Spinal cord (tissue), 10 donors: ENCODE results near the gene SLC35E3. TPM values are rescaled to one million over a fixed set of nuclear protein-coding genes. Genes with fewer than 3 reads are reported as not detected.

Source experiments
- DNase-seq, 6 donors: peaks; one replicate each; pipeline versions ENCODE4 v3.0.0 to v3.0.0-alpha.2; 2013 to 2015; ENCODE audit warnings: low spot score in 6 of 6, low read depth in 4 of 6
- H3K27ac ChIP-seq: one replicate; pipeline ENCODE4 v1.5.1; 2013; ENCODE audit warnings: low read depth, low read length, control low read depth
- H3K27me3 ChIP-seq: one replicate; pipeline ENCODE4 v1.6.1; 2013; ENCODE audit warnings: low read length; ENCODE audit not compliant: control insufficient read depth, insufficient read depth
- H3K36me3 ChIP-seq: one replicate; pipeline ENCODE4 v1.6.1; 2013; ENCODE audit warnings: low read length; ENCODE audit not compliant: control insufficient read depth, insufficient read depth
- H3K4me1 ChIP-seq: one replicate; pipeline ENCODE4 v1.6.1; 2013; ENCODE audit warnings: low read length; ENCODE audit not compliant: control insufficient read depth, insufficient read depth
- H3K4me3 ChIP-seq: one replicate; pipeline ENCODE4 v1.5.1; 2013; ENCODE audit warnings: low read depth, low read length, control low read depth
- H3K9me3 ChIP-seq: one replicate; pipeline ENCODE4 v1.6.1; 2013; ENCODE audit warnings: low read length; ENCODE audit not compliant: control insufficient read depth, insufficient read depth
- WGBS: methylation state at CpG from one replicate; pipeline ENCODE4 v1.1.5; 2013; ENCODE audit warnings: missing lambda C conversion rate; ENCODE audit not compliant: insufficient coverage; 5-methylcytosine and 5-hydroxymethylcytosine counted together
- polyA plus RNA-seq, 2 donors: library from polyadenylated mRNA; unstranded; fragments of 120-200 nt; gene quantifications; one replicate each; pipeline ENCODE4 v1.2.1, GENCODE V29; 2013; ENCODE audit not compliant: insufficient read length in 2 of 2
- total RNA-seq, 2 donors: library from RNA; depleted of rRNA in 1 of 2; stranded (reverse); fragments of 120-200 nt in 1 of 2; fragments of >200 nt in 1 of 2; gene quantifications; one replicate each; pipeline versions ENCODE4 v1.2.3 to v1.2.4, GENCODE V29; 2013 to 2014
- donor health status: healthy.

Gene SLC35E3
- total and polyA plus RNA-seq, 4 donors, result 7.3 to 26.7 (median 16.8) TPM

DNA sequence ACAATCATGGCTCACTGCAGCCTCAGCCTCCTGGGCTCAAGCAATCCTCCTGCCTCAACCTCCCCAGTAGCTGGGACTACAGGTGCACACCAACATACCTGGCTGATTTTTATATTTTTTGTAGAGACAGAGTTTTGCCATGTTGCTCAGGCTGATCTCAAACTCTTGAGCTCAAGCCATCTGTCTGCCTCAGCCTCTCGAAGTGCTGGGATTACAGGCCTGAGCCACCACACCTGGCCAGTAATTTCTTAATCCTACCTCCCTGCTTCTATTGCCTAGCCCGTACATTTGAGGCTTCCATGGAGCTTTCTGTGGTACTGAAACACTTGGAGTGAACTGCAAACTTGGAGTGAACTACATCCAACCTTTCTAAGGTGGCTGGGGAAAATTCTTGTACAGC, 20.7 kb downstream of the SLC35E3 start:
- Histone ChIP-seq H3K4me1 (no peaks in the 10 kb centered on the region), H3K27me3 (no peaks in the 10 kb centered on the region), H3K36me3 (peaks cover 30% of the 10 kb centered on the region), H3K9me3 (no peaks in the 10 kb centered on the region), H3K27ac (no peak overlapping the region), H3K4me3 (no peak overlapping the region)
- WGBS, result no CpG with 5 or more reads among the region's 2 CpGs
- DNase-seq, result no peak

DNA sequence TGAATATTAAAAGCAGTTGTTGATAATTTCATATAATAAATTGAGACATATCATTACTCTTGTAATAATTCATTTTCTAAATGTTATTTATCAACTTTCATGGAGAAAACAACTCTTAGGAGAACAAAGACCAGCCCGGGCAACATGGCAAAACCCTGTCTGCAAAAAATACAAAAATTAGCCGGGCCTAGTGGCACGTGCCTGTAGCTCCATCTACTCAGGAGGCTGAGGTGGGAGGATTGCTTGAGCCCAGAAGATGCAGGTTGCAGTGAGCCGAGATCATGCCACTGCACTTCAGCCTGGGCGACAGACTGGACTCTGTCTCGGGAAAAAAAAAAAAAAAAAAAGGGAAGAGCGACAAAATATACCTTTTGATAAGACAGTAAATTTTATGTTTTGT, 21.2 kb downstream of the SLC35E3 start:
- H3K4me3 ChIP-seq, result no peak overlapping the region
- H3K27ac ChIP-seq, result no peak overlapping the region
- peaks cover 25% of the 10 kb centered on the region for H3K36me3 ChIP-seq
- no peaks in the 10 kb centered on the region for H3K9me3 ChIP-seq
- H3K27me3 ChIP-seq, result no peaks in the 10 kb centered on the region
- DNase-seq, result no peak
- no peaks in the 10 kb centered on the region for H3K4me1 ChIP-seq
- 67% methylated on average over 3 of the region's 7 CpGs for WGBS

DNA sequence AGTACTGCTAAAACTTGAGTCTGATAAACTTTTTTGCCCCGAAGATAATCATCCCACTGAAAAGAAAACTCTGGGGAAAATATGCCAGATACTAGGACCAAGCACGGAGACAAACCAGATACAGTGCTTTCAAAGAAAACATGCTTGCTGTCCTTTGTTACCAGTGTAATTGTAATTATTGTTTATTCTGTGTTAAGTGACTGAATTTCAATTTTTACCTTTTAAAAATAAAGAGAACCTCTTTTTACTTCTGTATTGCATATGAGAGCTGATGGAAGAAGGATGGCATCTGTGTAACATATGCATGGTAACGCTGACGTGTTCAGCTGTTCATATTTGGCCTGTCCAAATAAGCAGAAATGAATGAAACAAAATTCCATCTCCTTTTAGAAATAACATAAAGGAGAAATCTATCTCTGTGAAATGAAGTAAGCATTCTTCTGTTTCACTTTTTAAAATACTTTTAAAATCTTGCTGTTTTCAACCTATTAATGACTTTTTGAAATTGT, 22.5 kb downstream of the SLC35E3 start:
- WGBS, result no CpG with 5 or more reads among the region's 4 CpGs
- DNase-seq, result no peak
- Histone ChIP-seq H3K4me3 (no peak overlapping the region), H3K9me3 (no peaks in the 10 kb centered on the region), H3K27me3 (no peaks in the 10 kb centered on the region), H3K27ac (no peak overlapping the region), H3K4me1 (no peaks in the 10 kb centered on the region), H3K36me3 (peaks cover 17% of the 10 kb centered on the region)

DNA sequence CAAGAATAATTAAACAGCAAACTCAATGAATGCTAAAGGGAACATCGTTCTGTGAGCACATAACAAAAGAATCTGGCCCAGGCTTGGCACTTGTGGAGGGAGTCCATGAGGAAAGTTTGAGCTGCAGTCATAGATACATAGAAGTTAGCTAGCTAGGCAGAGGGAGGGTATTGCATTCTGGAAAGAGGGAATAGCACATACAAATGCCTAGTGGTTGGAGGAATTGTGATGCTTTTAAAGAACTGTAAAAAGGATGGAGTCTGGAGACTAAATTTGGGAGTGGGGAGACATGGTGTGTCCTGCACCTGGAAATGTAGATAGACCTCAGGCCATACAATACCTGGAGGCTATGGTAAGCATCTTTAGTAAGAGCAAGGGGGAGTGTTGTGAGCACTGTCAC, 24.0 kb downstream of the SLC35E3 start:
- Histone ChIP-seq H3K9me3 (no peaks in the 10 kb centered on the region), H3K36me3 (peaks cover 10% of the 10 kb centered on the region), H3K27ac (no peak overlapping the region), H3K4me3 (no peak overlapping the region), H3K27me3 (no peaks in the 10 kb centered on the region), H3K4me1 (no peaks in the 10 kb centered on the region)
- WGBS, result 67% methylated on average over 1 of the region's 1 CpG
- no peak for DNase-seq

DNA sequence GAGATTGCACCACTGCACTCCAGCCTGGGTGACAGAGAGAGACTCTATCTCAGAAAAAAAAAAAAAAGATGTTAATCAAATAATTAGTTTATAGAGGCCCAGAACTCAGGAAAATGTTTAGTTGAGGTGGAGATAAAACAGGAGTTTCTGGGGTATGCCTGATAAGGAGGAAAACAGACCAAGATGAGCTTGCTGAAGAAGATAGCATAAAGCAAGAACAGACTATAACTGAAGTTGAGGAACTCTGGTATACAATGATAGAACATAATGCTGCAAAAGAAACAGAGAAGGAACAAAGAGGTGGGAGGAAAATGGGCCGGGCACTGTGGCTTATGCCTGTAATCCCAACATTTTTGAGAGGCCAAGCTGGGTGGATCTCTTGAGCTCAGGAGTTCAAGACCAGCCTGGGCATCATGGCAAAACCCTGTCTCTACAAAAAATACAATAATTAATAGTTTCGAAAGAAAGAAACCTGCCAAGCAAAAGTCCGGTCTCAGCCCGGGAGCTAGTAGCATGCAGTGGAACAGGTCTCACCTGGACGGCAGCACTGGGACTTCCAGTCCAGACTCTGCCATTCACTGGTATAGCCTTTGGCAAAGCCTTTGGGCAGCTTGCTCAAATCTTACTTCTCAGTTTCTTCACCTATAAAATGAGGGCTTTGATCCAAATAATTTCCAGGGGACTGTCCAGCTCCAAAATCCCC, 25.4 kb downstream of the SLC35E3 start:
- DNase-seq, result no peak
- peaks cover 8% of the 10 kb centered on the region for H3K36me3 ChIP-seq
- H3K9me3 ChIP-seq, result no peaks in the 10 kb centered on the region
- no peaks in the 10 kb centered on the region for H3K4me1 ChIP-seq
- 96% methylated on average over 5 of the region's 5 CpGs for WGBS
- H3K4me3 ChIP-seq, result no peak overlapping the region
- H3K27ac ChIP-seq, result no peak overlapping the region
- no peaks in the 10 kb centered on the region for H3K27me3 ChIP-seq

DNA sequence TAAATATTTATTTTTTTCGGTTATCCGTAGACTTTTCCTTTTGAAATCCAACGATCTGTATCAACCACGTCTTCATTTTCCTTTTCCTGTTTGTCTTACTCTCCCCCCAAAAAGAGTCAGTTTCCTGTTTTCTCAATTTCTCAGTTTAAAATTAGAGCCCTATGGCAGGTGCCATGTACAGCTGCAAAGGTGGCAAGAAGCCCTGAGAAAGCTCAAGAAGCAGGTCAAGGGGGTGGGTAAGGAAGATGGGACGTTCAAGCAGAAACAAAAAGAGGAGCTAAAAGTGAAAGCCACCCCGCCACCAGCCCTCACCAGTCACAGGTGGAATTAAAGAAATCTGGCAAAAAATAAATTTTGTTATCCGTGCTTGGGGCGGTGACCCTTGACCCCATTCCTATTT, 26.7 kb downstream of the SLC35E3 start:
- 77% methylated on average over 4 of the region's 8 CpGs for WGBS
- H3K27ac ChIP-seq, result no peak overlapping the region

DNA sequence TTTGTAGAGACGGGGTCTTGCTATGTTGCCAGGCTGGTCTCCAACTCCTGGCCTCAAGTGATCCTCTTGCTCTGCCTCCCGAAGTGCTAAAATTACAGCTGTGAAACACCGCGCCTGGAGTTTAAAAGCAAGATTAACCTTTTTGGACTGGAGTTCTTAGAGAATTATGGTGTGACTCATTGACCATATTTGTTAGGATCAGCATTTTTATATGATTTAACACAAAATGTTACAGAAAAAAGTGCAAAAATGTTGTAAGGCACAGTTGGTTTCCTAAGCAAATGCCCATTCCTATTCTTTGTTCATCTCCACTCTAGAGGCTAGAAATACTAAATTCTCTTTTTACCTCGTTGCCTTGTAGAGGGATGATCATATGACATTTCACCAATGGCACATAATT, 27.6 kb downstream of the SLC35E3 start:
- Histone ChIP-seq H3K9me3 (no peaks in the 10 kb centered on the region), H3K4me3 (no peak overlapping the region), H3K4me1 (no peaks in the 10 kb centered on the region), H3K36me3 (no peaks in the 10 kb centered on the region), H3K27me3 (no peaks in the 10 kb centered on the region), H3K27ac (no peak overlapping the region)
- DNase-seq, result no peak
- 90% methylated on average over 2 of the region's 5 CpGs for WGBS

More for the DNA sequence above, 26.7 kb downstream of the SLC35E3 start:
- H3K4me3 ChIP-seq, result no peak overlapping the region
- no peak for DNase-seq
- no peaks in the 10 kb centered on the region for H3K36me3 ChIP-seq
- no peaks in the 10 kb centered on the region for H3K4me1 ChIP-seq
- H3K9me3 ChIP-seq, result no peaks in the 10 kb centered on the region
- no peaks in the 10 kb centered on the region for H3K27me3 ChIP-seq

DNA sequence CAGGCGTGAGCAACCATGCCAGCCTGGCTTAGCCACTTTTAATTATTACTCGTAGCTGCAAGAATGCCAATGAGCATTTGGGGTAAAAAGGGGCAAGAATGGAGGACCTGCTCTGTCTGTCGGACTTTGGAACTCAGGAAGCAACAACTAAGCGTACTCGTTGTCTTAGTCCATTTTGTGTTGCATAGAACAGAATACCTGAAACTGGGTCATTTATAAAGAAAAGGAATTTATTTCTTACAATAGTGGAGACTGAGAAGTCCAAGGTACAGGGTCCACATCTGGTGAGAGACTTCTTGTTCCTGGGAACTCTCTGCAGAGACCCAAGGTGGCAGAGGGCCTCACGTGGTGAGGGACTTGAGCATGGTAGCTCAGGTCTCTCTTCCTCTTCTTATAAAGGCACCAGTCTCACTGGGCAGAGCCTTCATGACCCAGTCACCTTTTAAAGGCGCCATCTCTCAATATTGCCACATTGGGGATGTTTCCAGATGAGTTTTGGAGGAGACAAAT, 29.2 kb downstream of the SLC35E3 start:
- Histone ChIP-seq H3K36me3 (no peaks in the 10 kb centered on the region), H3K27me3 (no peaks in the 10 kb centered on the region), H3K4me1 (no peaks in the 10 kb centered on the region), H3K4me3 (no peak overlapping the region), H3K27ac (no peak overlapping the region), H3K9me3 (no peaks in the 10 kb centered on the region)
- DNase-seq, result no peak
- WGBS, result 100% methylated on average over 5 of the region's 7 CpGs

DNA sequence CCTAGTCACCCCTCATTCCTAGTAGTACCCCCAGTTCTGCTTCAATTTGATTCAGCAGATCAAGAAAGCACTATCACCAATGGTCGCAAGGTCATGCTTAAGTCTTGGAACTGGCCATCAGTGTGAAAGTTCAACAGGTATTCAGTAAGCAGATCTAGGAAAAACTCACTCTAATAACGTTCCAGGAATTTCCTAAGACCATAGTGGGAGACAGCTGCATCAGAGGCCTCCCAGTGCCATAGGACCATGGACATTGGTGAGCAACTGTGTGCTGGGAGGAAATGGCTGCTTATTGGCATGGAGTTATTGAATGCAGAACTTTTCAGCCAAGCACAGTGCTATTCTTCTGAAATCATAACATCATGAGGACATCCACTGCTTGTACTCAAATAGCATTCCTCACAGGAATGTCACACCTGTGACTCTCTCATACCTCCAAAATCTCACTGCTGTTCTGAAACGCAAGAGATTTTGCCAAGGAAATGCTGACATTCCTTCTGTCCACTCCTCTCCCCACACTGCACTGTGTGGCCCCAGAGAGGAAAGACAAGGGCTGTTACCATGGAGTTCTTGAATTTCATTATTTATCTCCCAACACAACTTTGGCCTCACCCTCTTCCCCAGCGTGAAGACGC, 31.1 kb downstream of the SLC35E3 start:
- Histone ChIP-seq H3K27ac (no peak overlapping the region), H3K4me3 (no peak overlapping the region), H3K4me1 (no peaks in the 10 kb centered on the region), H3K27me3 (no peaks in the 10 kb centered on the region), H3K9me3 (no peaks in the 10 kb centered on the region), H3K36me3 (no peaks in the 10 kb centered on the region)
- no peak for DNase-seq
- 79% methylated on average over 4 of the region's 5 CpGs for WGBS

DNA sequence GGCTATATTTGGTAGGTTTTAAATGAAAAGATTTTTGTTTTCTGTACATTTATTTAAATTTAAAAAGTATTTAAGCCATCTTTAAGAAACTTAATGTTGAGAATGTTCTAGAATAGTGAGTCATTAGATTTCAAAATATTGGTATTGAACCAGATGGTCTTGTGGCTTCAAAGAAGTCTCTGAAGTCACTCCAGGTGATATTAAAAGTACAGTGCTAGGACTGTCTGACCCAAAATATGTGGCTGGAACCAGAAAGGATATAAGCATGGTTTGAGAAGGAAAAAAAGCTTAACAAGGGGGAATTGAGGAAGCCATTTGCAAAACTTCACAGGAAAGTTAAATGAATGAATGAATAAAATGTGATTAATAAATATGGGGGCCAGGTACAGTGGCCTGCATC, 33.3 kb downstream of the SLC35E3 start:
- no peak for DNase-seq
- Histone ChIP-seq H3K4me3 (no peak overlapping the region), H3K27ac (no peak overlapping the region), H3K4me1 (no peaks in the 10 kb centered on the region), H3K27me3 (no peaks in the 10 kb centered on the region), H3K36me3 (no peaks in the 10 kb centered on the region), H3K9me3 (no peaks in the 10 kb centered on the region)
